Hepatocyte (in vitro differentiated cells): ENCODE results near the gene PRDM5. TPM values are rescaled to one million over a fixed set of nuclear protein-coding genes. Genes with fewer than 3 reads are reported as not detected.

ENCODE experiments used
- DNase-seq: peaks from one replicate; pipeline ENCODE4 v3.0.0-alpha.2; 2016; ENCODE audit warnings: low spot score
- H2AFZ ChIP-seq: fragments of 200-600 bp; sonication (generic); 2 replicates; pipeline ENCODE4 v1.6.0; 2016; ENCODE audit warnings: antibody characterized with exemption, mild to moderate bottlenecking
- H3K27ac ChIP-seq: fragments of 200-600 bp; sonication (generic); 2 replicates; pipeline ENCODE4 v1.5.1; 2016; ENCODE audit warnings: mild to moderate bottlenecking
- H3K27me3 ChIP-seq: fragments of 200-600 bp; sonication (generic); 2 replicates; pipeline ENCODE4 v1.6.1; 2016
- H3K36me3 ChIP-seq: fragments of 200-600 bp; sonication (generic); replicated peaks from 2 replicates; pipeline ENCODE4 v1.5.1; 2016; ENCODE audit warnings: low read depth; ENCODE audit not compliant: insufficient read depth
- H3K4me1 ChIP-seq: fragments of 200-600 bp; sonication (generic); 2 replicates; pipeline ENCODE4 v1.5.1; 2016; ENCODE audit warnings: mild to moderate bottlenecking, moderate library complexity; ENCODE audit not compliant: insufficient read depth
- H3K4me2 ChIP-seq: fragments of 200-600 bp; sonication (generic); 2 replicates; pipeline ENCODE4 v1.6.0; 2016
- H3K4me3 ChIP-seq: fragments of 200-600 bp; sonication (generic); 2 replicates; pipeline ENCODE4 v1.5.1; 2016; ENCODE audit warnings: mild to moderate bottlenecking
- H3K79me2 ChIP-seq: fragments of 200-600 bp; sonication (generic); 2 replicates; pipeline ENCODE4 v1.6.0; 2017; ENCODE audit warnings: mild to moderate bottlenecking
- H3K9me2 ChIP-seq: fragments of 200-600 bp; sonication (generic); replicated peaks from 2 replicates; pipeline ENCODE4 v1.6.0; 2017; ENCODE audit warnings: mild to moderate bottlenecking; ENCODE audit not compliant: insufficient read depth
- H3K9me3 ChIP-seq: fragments of 200-600 bp; sonication (generic); 2 replicates; pipeline ENCODE4 v1.5.1; 2016; ENCODE audit warnings: low read depth, mild to moderate bottlenecking
- H4K20me1 ChIP-seq: fragments of 200-600 bp; sonication (generic); 2 replicates; pipeline ENCODE4 v1.6.0; 2016; ENCODE audit warnings: mild to moderate bottlenecking; ENCODE audit not compliant: insufficient read depth, poor library complexity, severe bottlenecking
- CTCF ChIP-seq: fragments of 200-600 bp; sonication (generic); IDR thresholded peaks from 2 replicates; pipeline ENCODE4 v1.5.1; 2016; ENCODE audit warnings: antibody characterized with exemption, mild to moderate bottlenecking; ENCODE audit not compliant: poor library complexity
- EZH2 ChIP-seq: fragments of 200-600 bp; sonication (generic); IDR thresholded peaks from 2 replicates; pipeline ENCODE4 v1.6.1; 2016; ENCODE audit warnings: antibody characterized with exemption, mild to moderate bottlenecking, borderline replicate concordance
- EZH2phosphoT487 ChIP-seq: fragments of 200-600 bp; sonication (generic); IDR thresholded peaks from one replicate; pipeline ENCODE4 v1.6.1; 2018; ENCODE audit warnings: antibody characterized with exemption, mild to moderate bottlenecking, low read depth, moderate library complexity; ENCODE audit not compliant: unreplicated experiment, severe bottlenecking
- WGBS: methylation state at CpG from one replicate; pipeline ENCODE4 v1.1.6; 2016; ENCODE audit warnings: low lambda C conversion rate; ENCODE audit errors: missing lambda C conversion rate; 5-methylcytosine and 5-hydroxymethylcytosine counted together
- polyA plus RNA-seq: library from polyadenylated mRNA; unstranded; fragments of >200 nt; fragmentation: Nextera tagmentation; extraction: Ambion mirVana; gene quantifications from 2 replicates; pipeline ENCODE4 v1.2.1, GENCODE V29; 2016
- total RNA-seq: library from RNA; depleted of rRNA; stranded (reverse); fragments of >200 nt; gene quantifications from 2 replicates; pipeline ENCODE4 v1.2.3, GENCODE V29; 2014

Gene PRDM5
- total and polyA plus RNA-seq, 2 experiments from 2014 or later = 4.2 to 21.2 TPM

GRCh38 chr4:120964596-120964995 lies 42.1 kb upstream of the PRDM5 start:
- Histone ChIP-seq H3K27me3 (no peaks in the 10 kb centered on the region), H3K4me3 (no peak overlapping the region), H3K4me1 (no peaks in the 10 kb centered on the region), H3K4me2 (no peak overlapping the region), H3K36me3 (no peaks in the 10 kb centered on the region), H3K9me2 (no peaks in the 10 kb centered on the region), H3K79me2 (no peaks in the 10 kb centered on the region), H3K9me3 (no peaks in the 10 kb centered on the region), H2AFZ (no peak overlapping the region), H4K20me1 (no peaks in the 10 kb centered on the region), H3K27ac (no peak overlapping the region)
- no peak for TF ChIP-seq EZH2phosphoT487
- TF ChIP-seq CTCF = no peak
- TF ChIP-seq EZH2 = no peak
- no peak for DNase-seq
- 41% methylated on average over 1 of the region's 1 CpG for WGBS

- no peak for TF ChIP-seq CTCF
- TF ChIP-seq EZH2 = no peak
- TF ChIP-seq EZH2phosphoT487 = no peak
- no peaks in the 10 kb centered on the region for H3K27me3 ChIP-seq
- WGBS = 61% methylated on average over 4 of the region's 4 CpGs
These were observed 40.9 kb upstream of the PRDM5 start for GRCh38 chr4:120963449-120963848.

GRCh38 chr4:120960656-120961267 lies 38.2 kb upstream of the PRDM5 start:
- Histone ChIP-seq H3K27ac (no peak overlapping the region), H4K20me1 (no peaks in the 10 kb centered on the region), H3K9me2 (no peaks in the 10 kb centered on the region), H3K36me3 (no peaks in the 10 kb centered on the region), H3K9me3 (no peaks in the 10 kb centered on the region), H2AFZ (no peak overlapping the region), H3K4me2 (no peak overlapping the region), H3K4me3 (no peak overlapping the region), H3K79me2 (no peaks in the 10 kb centered on the region), H3K4me1 (no peaks in the 10 kb centered on the region), H3K27me3 (no peaks in the 10 kb centered on the region)
- WGBS = 50% methylated on average over 2 of the region's 2 CpGs
- TF ChIP-seq EZH2 (no peak), CTCF (no peak), EZH2phosphoT487 (no peak)
- no peak for DNase-seq

More at GRCh38 chr4:120963449-120963848, 40.9 kb upstream of the PRDM5 start:
- Histone ChIP-seq H3K79me2 (no peaks in the 10 kb centered on the region), H3K4me1 (no peaks in the 10 kb centered on the region), H4K20me1 (no peaks in the 10 kb centered on the region), H3K4me2 (no peak overlapping the region), H3K36me3 (no peaks in the 10 kb centered on the region), H3K9me3 (no peaks in the 10 kb centered on the region), H3K9me2 (no peaks in the 10 kb centered on the region), H3K4me3 (no peak overlapping the region), H3K27ac (no peak overlapping the region), H2AFZ (no peak overlapping the region)
- DNase-seq = no peak

- TF ChIP-seq CTCF (no peak), EZH2phosphoT487 (no peak), EZH2 (no peak)
- H3K27me3 ChIP-seq = no peaks in the 10 kb centered on the region
These were observed 25.9 kb upstream of the PRDM5 start for GRCh38 chr4:120948382-120948781.

More at GRCh38 chr4:120948382-120948781, 25.9 kb upstream of the PRDM5 start:
- H3K4me2 ChIP-seq = no peak overlapping the region
- H3K4me1 ChIP-seq = no peaks in the 10 kb centered on the region
- H3K9me2 ChIP-seq = no peaks in the 10 kb centered on the region
- H3K9me3 ChIP-seq = no peaks in the 10 kb centered on the region
- DNase-seq = no peak
- no peak overlapping the region for H2AFZ ChIP-seq
- H3K27ac ChIP-seq = no peak overlapping the region
- no peak overlapping the region for H3K4me3 ChIP-seq
- no peaks in the 10 kb centered on the region for H3K79me2 ChIP-seq
- 64% methylated on average over 4 of the region's 4 CpGs for WGBS
- H3K36me3 ChIP-seq = no peaks in the 10 kb centered on the region
- no peaks in the 10 kb centered on the region for H4K20me1 ChIP-seq
